Lower leg skin (tissue), 3 donors: ENCODE results near the gene PPP1R14D.

Source experiments
- POLR2A ChIP-seq, 2 donors: fragments of 450-650 bp; IDR thresholded peaks; one replicate each; pipeline ENCODE4 v1.6.1; 2016 to 2017; ENCODE audit warnings: antibody characterized with exemption in 2 of 2, mild to moderate bottlenecking in 1 of 2, moderate library complexity in 1 of 2
- TF ChIP-seq, protein P1 (sequence below), 3 donors: fragments of 450-650 bp; IDR thresholded peaks; one replicate each; pipeline ENCODE4 v1.5.1; 2016; ENCODE audit warnings: antibody characterized with exemption in 3 of 3, mild to moderate bottlenecking in 3 of 3, moderate library complexity in 2 of 3

DNA sequence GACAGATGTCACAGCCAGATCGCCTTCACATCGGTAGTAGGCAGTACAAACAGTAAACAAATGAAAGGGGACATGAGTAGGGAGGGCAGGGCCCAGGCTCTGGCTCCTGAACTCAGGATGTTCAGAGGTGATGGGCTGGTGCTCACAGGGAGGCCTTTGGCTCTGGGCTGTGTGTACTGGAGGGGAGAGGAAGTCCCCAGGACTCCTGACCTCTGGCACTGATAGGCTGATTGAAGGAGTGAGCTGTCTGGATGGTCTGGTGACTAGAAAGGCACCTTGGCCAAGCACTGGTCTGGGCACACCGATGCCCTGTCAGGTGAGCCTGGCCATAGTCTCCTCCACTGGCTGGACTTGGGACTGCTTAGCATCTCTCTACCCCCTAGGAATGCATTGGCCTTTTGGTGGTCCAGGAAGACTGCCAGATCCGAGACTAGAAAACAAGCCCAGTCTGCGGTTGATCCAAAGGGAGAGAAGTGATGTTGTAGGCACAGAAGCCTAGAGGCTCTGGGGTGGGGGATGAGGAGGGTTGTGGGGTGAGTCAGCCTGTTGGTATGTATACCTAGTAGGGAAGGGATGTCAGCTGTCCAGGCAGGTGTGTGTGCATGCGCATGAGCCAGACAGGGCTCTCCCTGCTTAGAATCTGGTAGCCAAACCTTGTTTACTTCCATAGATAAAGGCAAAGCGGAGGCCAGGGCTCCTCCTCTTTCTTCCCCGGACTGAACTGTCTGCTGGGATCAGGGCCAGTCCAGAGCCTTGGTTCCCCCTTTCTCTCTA is 17.2 kb upstream of the PPP1R14D start:
- TF ChIP-seq, protein P1, sequence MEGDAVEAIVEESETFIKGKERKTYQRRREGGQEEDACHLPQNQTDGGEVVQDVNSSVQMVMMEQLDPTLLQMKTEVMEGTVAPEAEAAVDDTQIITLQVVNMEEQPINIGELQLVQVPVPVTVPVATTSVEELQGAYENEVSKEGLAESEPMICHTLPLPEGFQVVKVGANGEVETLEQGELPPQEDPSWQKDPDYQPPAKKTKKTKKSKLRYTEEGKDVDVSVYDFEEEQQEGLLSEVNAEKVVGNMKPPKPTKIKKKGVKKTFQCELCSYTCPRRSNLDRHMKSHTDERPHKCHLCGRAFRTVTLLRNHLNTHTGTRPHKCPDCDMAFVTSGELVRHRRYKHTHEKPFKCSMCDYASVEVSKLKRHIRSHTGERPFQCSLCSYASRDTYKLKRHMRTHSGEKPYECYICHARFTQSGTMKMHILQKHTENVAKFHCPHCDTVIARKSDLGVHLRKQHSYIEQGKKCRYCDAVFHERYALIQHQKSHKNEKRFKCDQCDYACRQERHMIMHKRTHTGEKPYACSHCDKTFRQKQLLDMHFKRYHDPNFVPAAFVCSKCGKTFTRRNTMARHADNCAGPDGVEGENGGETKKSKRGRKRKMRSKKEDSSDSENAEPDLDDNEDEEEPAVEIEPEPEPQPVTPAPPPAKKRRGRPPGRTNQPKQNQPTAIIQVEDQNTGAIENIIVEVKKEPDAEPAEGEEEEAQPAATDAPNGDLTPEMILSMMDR (IDR thresholded peaks at IDR 0.05), result no peak
- no peak for TF ChIP-seq POLR2A (IDR thresholded peaks at IDR 0.05)
